GM18867 (cell line): Measurements from ENCODE around the gene PRKACG.
A peak's percentile ranks its signal among the peaks of the same experiment; 100 is the strongest.

Source experiments
- ATAC-seq: cut with Tn5 transposase; IDR thresholded peaks from one replicate; pipeline ENCODE4 v1.9.1; 2021; ENCODE audit warnings: mild to moderate bottlenecking, moderate library complexity; ENCODE audit not compliant: unreplicated experiment

The PRKACG gene

GRCh38 chr9:68983522-68984424 lies 30.1 kb downstream of the PRKACG start:
- peak; percentile 30 for ATAC-seq

- ATAC-seq, result peak; percentile 65
Measured at GRCh38 chr9:68983008-68983411, 30.9 kb downstream of the PRKACG start.

- peak; percentile 52 for ATAC-seq
Measured at GRCh38 chr9:68981789-68982188, 32.1 kb downstream of the PRKACG start.

- no peak for ATAC-seq
Measured at GRCh38 chr9:68980341-68980914, 33.5 kb downstream of the PRKACG start.

GRCh38 chr9:68979538-68980314 lies 34.2 kb downstream of the PRKACG start:
- no peak for ATAC-seq

GRCh38 chr9:68978501-68978900 lies 35.4 kb downstream of the PRKACG start:
- ATAC-seq, result no peak

GRCh38 chr9:68978066-68978465 lies 35.8 kb downstream of the PRKACG start:
- ATAC-seq, result no peak

GRCh38 chr9:68975365-68976043 lies 38.4 kb downstream of the PRKACG start:
- no peak for ATAC-seq

- peak; percentile 11 for ATAC-seq
Measured at GRCh38 chr9:68974901-68975300, 39.0 kb downstream of the PRKACG start.

GRCh38 chr9:68974431-68974830 lies 39.5 kb downstream of the PRKACG start:
- peak; percentile 95 for ATAC-seq

- no peak for ATAC-seq
Measured at GRCh38 chr9:68973619-68974018, 40.3 kb downstream of the PRKACG start.

GRCh38 chr9:68970151-68970550 lies 43.8 kb downstream of the PRKACG start:
- no peak for ATAC-seq

GRCh38 chr9:68969538-68969937 lies 44.4 kb downstream of the PRKACG start:
- no peak for ATAC-seq

- ATAC-seq, result no peak
Measured at GRCh38 chr9:68967800-68968199, 46.1 kb downstream of the PRKACG start.

- peak; percentile 73 for ATAC-seq
Measured at GRCh38 chr9:68966496-68966944, 47.4 kb downstream of the PRKACG start.

GRCh38 chr9:68964765-68965164 lies 49.1 kb downstream of the PRKACG start:
- no peak for ATAC-seq

GRCh38 chr9:68964102-68964541 lies 49.8 kb downstream of the PRKACG start:
- ATAC-seq, result no peak

GRCh38 chr9:68963416-68963815 lies 50.5 kb downstream of the PRKACG start:
- no peak for ATAC-seq
